Measurements from ENCODE around the gene CIDEB. TPM values are rescaled to one million over a fixed set of nuclear protein-coding genes. Genes with fewer than 3 reads are reported as not detected.

Gene CIDEB
- total and polyA plus RNA-seq, 9 of the 15 experiments (the other 6 are each of a cell fraction or from before 2014, with no cell fraction given) = 0.03 to 0.35 (median 0.09) TPM; not detected in 3

- TF ChIP-seq NKRF (IDR thresholded peaks at IDR 0.05; ENCODE audit: borderline replicate concordance) (peak; percentile 81; the same call in 1 of the 2 replicates), RFX5 (IDR thresholded peaks at IDR 0.05; ENCODE audit: low read depth, low read length) (peak; percentile 41; the same call in 1 of the 2 replicates), HDAC2 (IDR thresholded peaks at IDR 0.05) (0 out of 2 replicates have a peak, but pooled peaks have one; percentile 26), EP400 (IDR thresholded peaks at IDR 0.05) (peak; percentile 75), SUPT5H (IDR thresholded peaks at IDR 0.05) (peak; percentile 62), GMEB1 (CRISPR knock-in tag; IDR thresholded peaks at IDR 0.05) (peak; percentile 63), E2F6 (IDR thresholded peaks at IDR 0.05; ENCODE audit: borderline replicate concordance in 1 of 2, extremely low read depth in 1 of 2, insufficient read depth in 1 of 2, insufficient read length in 1 of 2, low read depth in 1 of 2, low read length in 1 of 2, poor library complexity in 1 of 2, severe bottlenecking in 1 of 2) (peak; percentile 31 to 50), ZNF717 (CRISPR knock-in tag; IDR thresholded peaks at IDR 0.05) (no peak), KLF13 (tag; IDR thresholded peaks at IDR 0.05; ENCODE audit: borderline replicate concordance, low read depth) (peak; percentile 89; the same call in 1 of the 2 replicates)
Measured at GRCh38 chr14:24299255-24300191, 8.3 kb downstream of the CIDEB start, which contains the start of the genes DHRS1 and NOP9 (continued).

All from K562 (cell line).